ENCODE measurements around the gene GOLIM4. TPM values are rescaled to one million over a fixed set of nuclear protein-coding genes. Genes with fewer than 3 reads are reported as not detected.

Gene GOLIM4
- total and polyA plus RNA-seq, 7 donors: 12.3 to 37.4 (median 27.2) TPM

DNA sequence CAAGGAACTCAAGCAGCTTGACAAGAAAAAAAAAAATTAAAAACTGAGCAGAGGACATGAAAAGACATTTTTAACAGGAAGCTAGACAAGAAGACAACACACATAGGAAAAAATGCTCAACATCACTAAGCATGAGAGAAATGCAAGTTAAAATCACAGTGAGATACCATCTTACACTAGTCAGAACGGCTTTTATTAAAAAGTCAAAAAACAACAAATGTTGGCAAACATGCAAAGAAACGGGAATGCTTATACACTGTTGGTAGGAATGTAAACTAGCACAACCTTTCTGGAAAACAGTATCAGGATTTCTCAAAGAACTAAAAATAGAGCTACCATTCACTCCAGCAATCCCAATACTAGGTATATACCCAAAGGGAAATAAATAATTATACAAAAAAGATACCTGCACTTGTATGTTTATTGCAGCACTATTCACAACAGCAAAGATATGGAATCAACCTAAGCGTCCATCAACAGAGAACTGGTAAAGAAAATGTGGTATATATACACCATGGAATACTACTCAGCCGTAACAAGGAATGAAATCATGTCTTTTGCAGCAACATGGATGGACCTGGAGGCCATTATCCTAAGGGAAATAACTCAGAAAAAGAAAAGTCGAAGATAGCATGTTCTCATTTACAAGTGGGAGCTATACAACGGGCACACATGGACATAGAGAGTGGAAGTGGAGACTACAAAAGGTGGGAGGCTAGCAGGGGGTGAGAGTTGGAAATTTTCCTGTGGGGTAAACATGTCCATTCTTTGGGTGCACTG lies 5.2 kb downstream of the GOLIM4 start:
- Histone ChIP-seq H3K4me3 (no peak overlapping the region), H3K27ac (no peak overlapping the region), H3K4me1 (peaks cover 0 to 54% (median 44%) of the 10 kb centered on the region in 4 donors), H3K36me3 (no peaks in the 10 kb centered on the region), H3K27me3 (no peaks in the 10 kb centered on the region), H3K9me3 (no peaks in the 10 kb centered on the region)
- 38 to 73% methylated on average over 6 of the region's 6 CpGs for WGBS, 2 donors
- intact Hi-C loops (cut with DNase I): no loop called here
- no peak for DNase-seq
- TF ChIP-seq POLR2A (IDR thresholded peaks at IDR 0.05) (no peak), EP300 (IDR thresholded peaks at IDR 0.05) (no peak), POLR2AphosphoS5 (IDR thresholded peaks at IDR 0.05) (no peak)
- TF ChIP-seq, protein P1, sequence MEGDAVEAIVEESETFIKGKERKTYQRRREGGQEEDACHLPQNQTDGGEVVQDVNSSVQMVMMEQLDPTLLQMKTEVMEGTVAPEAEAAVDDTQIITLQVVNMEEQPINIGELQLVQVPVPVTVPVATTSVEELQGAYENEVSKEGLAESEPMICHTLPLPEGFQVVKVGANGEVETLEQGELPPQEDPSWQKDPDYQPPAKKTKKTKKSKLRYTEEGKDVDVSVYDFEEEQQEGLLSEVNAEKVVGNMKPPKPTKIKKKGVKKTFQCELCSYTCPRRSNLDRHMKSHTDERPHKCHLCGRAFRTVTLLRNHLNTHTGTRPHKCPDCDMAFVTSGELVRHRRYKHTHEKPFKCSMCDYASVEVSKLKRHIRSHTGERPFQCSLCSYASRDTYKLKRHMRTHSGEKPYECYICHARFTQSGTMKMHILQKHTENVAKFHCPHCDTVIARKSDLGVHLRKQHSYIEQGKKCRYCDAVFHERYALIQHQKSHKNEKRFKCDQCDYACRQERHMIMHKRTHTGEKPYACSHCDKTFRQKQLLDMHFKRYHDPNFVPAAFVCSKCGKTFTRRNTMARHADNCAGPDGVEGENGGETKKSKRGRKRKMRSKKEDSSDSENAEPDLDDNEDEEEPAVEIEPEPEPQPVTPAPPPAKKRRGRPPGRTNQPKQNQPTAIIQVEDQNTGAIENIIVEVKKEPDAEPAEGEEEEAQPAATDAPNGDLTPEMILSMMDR (IDR thresholded peaks at IDR 0.05): no peak

DNA sequence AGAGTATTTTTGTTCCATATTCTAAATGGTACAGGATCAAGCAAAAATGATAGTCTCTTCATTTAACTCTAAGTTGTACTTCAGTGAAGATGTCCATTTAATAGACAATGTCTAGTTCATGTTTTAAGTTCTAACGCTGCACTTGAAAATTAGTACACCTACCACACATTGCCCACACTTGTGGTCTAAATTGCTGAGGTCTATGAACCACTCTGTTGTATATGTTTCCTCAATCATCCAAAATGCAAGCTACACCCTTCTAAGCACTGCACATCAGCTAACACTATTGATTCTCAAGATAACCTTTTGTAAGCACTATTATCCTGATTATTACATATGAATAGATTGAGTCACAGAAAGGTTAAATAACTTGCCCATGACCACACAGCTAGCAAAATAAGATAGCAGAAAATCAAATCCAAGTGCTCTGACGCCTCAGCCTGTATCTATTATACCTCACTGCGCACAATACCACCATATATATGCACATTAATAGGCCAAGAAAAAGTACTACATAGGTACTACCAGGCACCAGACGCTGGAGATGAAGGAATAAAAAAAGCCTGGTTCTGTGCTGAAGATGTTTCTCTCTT lies 6.4 kb downstream of the GOLIM4 start:
- Histone ChIP-seq H3K9me3 (no peaks in the 10 kb centered on the region), H3K4me1 (peaks cover 0 to 51% (median 43%) of the 10 kb centered on the region in 4 donors), H3K36me3 (no peaks in the 10 kb centered on the region), H3K4me3 (no peak overlapping the region), H3K27me3 (no peaks in the 10 kb centered on the region), H3K27ac (no peak overlapping the region)
- TF ChIP-seq POLR2AphosphoS5 (IDR thresholded peaks at IDR 0.05): no peak
- TF ChIP-seq, protein P1 (IDR thresholded peaks at IDR 0.05): no peak
- no peak for TF ChIP-seq POLR2A (IDR thresholded peaks at IDR 0.05)
- no peak for TF ChIP-seq EP300 (IDR thresholded peaks at IDR 0.05)
- intact Hi-C loops (cut with DNase I): no loop called here
- 69 to 86% methylated on average over 4 of the region's 4 CpGs for WGBS, 2 donors
- no peak for DNase-seq

DNA sequence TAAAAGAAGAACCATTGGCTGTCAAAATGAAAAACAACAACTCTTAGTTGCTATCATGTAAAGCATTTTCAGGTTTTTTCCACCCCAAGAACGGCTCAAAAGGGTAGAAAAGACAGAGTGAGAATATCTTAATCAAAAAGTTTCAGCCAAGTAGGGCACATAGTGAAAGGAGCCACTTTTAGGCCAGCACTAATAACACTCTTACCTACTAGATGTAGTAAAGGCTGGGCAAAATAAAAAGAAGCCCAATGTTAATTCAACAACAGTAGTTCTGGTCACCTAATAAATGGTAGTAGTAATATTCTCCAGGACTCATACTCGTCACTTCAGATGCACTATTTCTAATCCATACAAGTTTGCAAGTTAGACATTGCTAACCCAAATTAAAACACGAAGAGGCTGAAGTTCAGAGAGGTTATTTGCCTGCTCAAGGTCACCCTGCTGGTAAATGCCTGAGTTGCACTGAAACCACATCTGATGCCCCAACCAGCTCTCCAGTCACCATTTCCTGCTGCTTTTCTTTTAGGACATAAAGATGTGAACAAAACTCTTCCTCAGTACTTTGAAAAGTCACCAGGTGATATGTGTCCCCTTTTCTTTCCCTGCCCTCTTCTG lies 7.5 kb downstream of the GOLIM4 start:
- Histone ChIP-seq H3K27me3 (no peaks in the 10 kb centered on the region), H3K4me3 (no peak overlapping the region), H3K9me3 (no peaks in the 10 kb centered on the region), H3K27ac (no peak overlapping the region), H3K4me1 (peaks cover 0 to 40% (median 33%) of the 10 kb centered on the region in 4 donors), H3K36me3 (no peaks in the 10 kb centered on the region)
- TF ChIP-seq, protein P1 (IDR thresholded peaks at IDR 0.05): peak in 1 of 4 experiments; percentile 5
- no peak for TF ChIP-seq POLR2A (IDR thresholded peaks at IDR 0.05)
- TF ChIP-seq EP300 (IDR thresholded peaks at IDR 0.05): no peak
- 24 to 51% methylated on average over 3 of the region's 3 CpGs for WGBS, 2 donors
- intact Hi-C loops (cut with DNase I): no loop called here
- no peak for DNase-seq

DNA sequence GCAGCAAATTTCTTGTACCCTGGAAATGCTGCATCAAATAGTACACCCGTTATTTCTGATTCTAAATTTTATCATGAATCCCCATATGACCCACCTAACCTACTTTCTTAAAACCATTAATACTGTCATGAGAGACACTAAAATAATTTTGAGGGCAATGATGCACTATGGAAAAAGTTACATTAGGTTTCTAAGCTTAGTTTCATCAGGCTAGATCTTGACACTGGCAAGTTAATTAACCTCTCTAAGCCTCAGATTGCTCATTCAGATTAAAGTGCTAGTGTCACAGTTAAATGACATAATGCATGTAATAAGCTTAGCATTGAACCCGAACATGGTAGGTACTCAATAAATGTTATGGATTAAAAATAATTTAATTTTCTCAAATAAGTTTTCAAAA lies 8.2 kb downstream of the GOLIM4 start:
- TF ChIP-seq, protein P1 (IDR thresholded peaks at IDR 0.05): no peak
- TF ChIP-seq EP300 (IDR thresholded peaks at IDR 0.05) (no peak), POLR2A (IDR thresholded peaks at IDR 0.05) (no peak), POLR2AphosphoS5 (IDR thresholded peaks at IDR 0.05) (no peak)
- WGBS, 2 donors: 39 to 77% methylated on average over 2 of the region's 2 CpGs
- Histone ChIP-seq H3K27me3 (no peaks in the 10 kb centered on the region), H3K36me3 (no peaks in the 10 kb centered on the region), H3K9me3 (no peaks in the 10 kb centered on the region), H3K27ac (no peak overlapping the region), H3K4me1 (peaks cover 0 to 33% (median 27%) of the 10 kb centered on the region in 4 donors), H3K4me3 (no peak overlapping the region)
- DNase-seq: no peak
- intact Hi-C loops (cut with DNase I): no loop called here
